Measurements from ENCODE around the gene MARVELD2. TPM values are rescaled to one million over a fixed set of nuclear protein-coding genes. Genes with fewer than 3 reads are reported as not detected.

MARVELD2 gene
- polyA plus RNA-seq, 1 experiment, result 1.0 TPM

GRCh38 chr5:69485471-69485870, 70.6 kb downstream of the MARVELD2 start:
- Histone ChIP-seq H3K9me3 (ENCODE audit: control insufficient read depth, insufficient read depth, low read length) (no peaks in the 10 kb centered on the region), H3K27me3 (ENCODE audit: control insufficient read depth, insufficient read depth, low read length) (peaks cover 7% of the 10 kb centered on the region), H3K4me3 (ENCODE audit: low read depth, low read length) (no peak overlapping the region), H3K27ac (ENCODE audit: low read depth, low read length) (no peak overlapping the region)
- CTCF ChIA-PET, result interaction anchor here (0.7 kb wide), 1 partner anchor 27 kb away, joined by 3 read pairs; no protein-coding TSS in a partner anchor
- DNase-seq (ENCODE audit: low read depth, low spot score), result no peak
- no peak for TF ChIP-seq CTCF (IDR thresholded peaks at IDR 0.05; ENCODE audit: low read depth, low read length)
- POLR2A ChIA-PET, result no interaction called here

- TF ChIP-seq CTCF (IDR thresholded peaks at IDR 0.05; ENCODE audit: low read depth, low read length), result no peak
Measured at GRCh38 chr5:69489246-69489645, 74.3 kb downstream of the MARVELD2 start.

GRCh38 chr5:69491027-69491426, 76.1 kb downstream of the MARVELD2 start:
- H3K27me3 ChIP-seq (ENCODE audit: control insufficient read depth, insufficient read depth, low read length), result peaks cover 36% of the 10 kb centered on the region
- peaks cover 9% of the 10 kb centered on the region; the same call in 1 of the 2 replicates for H3K9me3 ChIP-seq (ENCODE audit: control insufficient read depth, insufficient read depth, low read length)
- no peak overlapping the region for H3K4me3 ChIP-seq (ENCODE audit: low read depth, low read length)
- DNase-seq (ENCODE audit: low read depth, low spot score), result no peak
- H3K27ac ChIP-seq (ENCODE audit: low read depth, low read length), result no peak overlapping the region
- ChIA-PET POLR2A (no interaction called here), CTCF (no interaction called here)
- TF ChIP-seq CTCF (IDR thresholded peaks at IDR 0.05; ENCODE audit: low read depth, low read length), result no peak

More at GRCh38 chr5:69489246-69489645, 74.3 kb downstream of the MARVELD2 start:
- Histone ChIP-seq H3K27me3 (ENCODE audit: control insufficient read depth, insufficient read depth, low read length) (peaks cover 34% of the 10 kb centered on the region), H3K4me3 (ENCODE audit: low read depth, low read length) (no peak overlapping the region), H3K9me3 (ENCODE audit: control insufficient read depth, insufficient read depth, low read length) (peaks cover 9% of the 10 kb centered on the region; the same call in 1 of the 2 replicates), H3K27ac (ENCODE audit: low read depth, low read length) (no peak overlapping the region)
- no peak for DNase-seq (ENCODE audit: low read depth, low spot score)
- POLR2A ChIA-PET, result no interaction called here
- CTCF ChIA-PET, result no interaction called here

- TF ChIP-seq CTCF (IDR thresholded peaks at IDR 0.05; ENCODE audit: low read depth, low read length), result no peak
- Histone ChIP-seq H3K27me3 (ENCODE audit: control insufficient read depth, insufficient read depth, low read length) (peaks cover 36% of the 10 kb centered on the region), H3K4me3 (ENCODE audit: low read depth, low read length) (peak overlapping the region; percentile 61), H3K27ac (ENCODE audit: low read depth, low read length) (no peak overlapping the region), H3K9me3 (ENCODE audit: control insufficient read depth, insufficient read depth, low read length) (peaks cover 9% of the 10 kb centered on the region; the same call in 1 of the 2 replicates)
- ChIA-PET POLR2A (no interaction called here), CTCF (no interaction called here)
- DNase-seq (ENCODE audit: low read depth, low spot score), result no peak
Measured at GRCh38 chr5:69491838-69492390, 77.0 kb downstream of the MARVELD2 start.

GRCh38 chr5:69492391-69492922, 77.5 kb downstream of the MARVELD2 start, which contains the start of gene OCLN:
TSS of gene OCLN (plus strand) at chr5:69492790. CDS start at chr5:69504245, 11,455 bp downstream.
- peaks cover 9% of the 10 kb centered on the region; the same call in 1 of the 2 replicates for H3K9me3 ChIP-seq (ENCODE audit: control insufficient read depth, insufficient read depth, low read length)
- ChIA-PET CTCF (interaction anchor here (1.1 kb wide), 1 partner anchor 10 kb away, joined by 3 read pairs; no protein-coding TSS in a partner anchor), POLR2A (no interaction called here)
- H3K4me3 ChIP-seq (ENCODE audit: low read depth, low read length), result peak within 1 kb of the TSS; percentile 61
- no peak for TF ChIP-seq CTCF (IDR thresholded peaks at IDR 0.05; ENCODE audit: low read depth, low read length)
- no peak within 1 kb of the TSS for H3K27ac ChIP-seq (ENCODE audit: low read depth, low read length)
- peaks cover 36% of the 10 kb centered on the region for H3K27me3 ChIP-seq (ENCODE audit: control insufficient read depth, insufficient read depth, low read length)
- DNase-seq (ENCODE audit: low read depth, low spot score), result no peak

Data from AG04450 (cell line).